ENCODE results near the gene TXNL4A.

DNA sequence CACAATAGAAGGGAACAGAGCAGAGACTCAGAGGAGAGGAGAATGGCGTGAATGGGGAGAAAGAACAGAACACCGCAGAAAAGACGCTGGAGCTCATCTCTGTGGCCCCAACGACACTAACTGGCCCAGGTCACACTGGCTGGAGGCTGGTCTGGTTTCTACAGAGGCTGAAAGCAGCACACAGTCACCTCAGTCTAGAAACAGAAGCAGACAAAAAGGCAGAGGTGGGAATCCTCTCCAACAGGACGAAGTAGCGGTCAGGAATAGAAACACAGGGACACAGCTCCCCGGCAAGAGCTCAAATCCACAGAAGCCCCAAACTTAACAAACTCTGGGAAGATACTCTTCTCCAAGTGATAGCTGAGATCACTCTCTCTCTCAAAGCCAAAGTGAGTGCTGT lies 46.2 kb downstream of the TXNL4A start:
- TF ChIP-seq, protein P1, sequence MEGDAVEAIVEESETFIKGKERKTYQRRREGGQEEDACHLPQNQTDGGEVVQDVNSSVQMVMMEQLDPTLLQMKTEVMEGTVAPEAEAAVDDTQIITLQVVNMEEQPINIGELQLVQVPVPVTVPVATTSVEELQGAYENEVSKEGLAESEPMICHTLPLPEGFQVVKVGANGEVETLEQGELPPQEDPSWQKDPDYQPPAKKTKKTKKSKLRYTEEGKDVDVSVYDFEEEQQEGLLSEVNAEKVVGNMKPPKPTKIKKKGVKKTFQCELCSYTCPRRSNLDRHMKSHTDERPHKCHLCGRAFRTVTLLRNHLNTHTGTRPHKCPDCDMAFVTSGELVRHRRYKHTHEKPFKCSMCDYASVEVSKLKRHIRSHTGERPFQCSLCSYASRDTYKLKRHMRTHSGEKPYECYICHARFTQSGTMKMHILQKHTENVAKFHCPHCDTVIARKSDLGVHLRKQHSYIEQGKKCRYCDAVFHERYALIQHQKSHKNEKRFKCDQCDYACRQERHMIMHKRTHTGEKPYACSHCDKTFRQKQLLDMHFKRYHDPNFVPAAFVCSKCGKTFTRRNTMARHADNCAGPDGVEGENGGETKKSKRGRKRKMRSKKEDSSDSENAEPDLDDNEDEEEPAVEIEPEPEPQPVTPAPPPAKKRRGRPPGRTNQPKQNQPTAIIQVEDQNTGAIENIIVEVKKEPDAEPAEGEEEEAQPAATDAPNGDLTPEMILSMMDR (IDR thresholded peaks at IDR 0.05), result no peak
- TF ChIP-seq EZH2 (IDR thresholded peaks at IDR 0.05), result no peak
